ENCODE data around the gene MIS18A.

DNA sequence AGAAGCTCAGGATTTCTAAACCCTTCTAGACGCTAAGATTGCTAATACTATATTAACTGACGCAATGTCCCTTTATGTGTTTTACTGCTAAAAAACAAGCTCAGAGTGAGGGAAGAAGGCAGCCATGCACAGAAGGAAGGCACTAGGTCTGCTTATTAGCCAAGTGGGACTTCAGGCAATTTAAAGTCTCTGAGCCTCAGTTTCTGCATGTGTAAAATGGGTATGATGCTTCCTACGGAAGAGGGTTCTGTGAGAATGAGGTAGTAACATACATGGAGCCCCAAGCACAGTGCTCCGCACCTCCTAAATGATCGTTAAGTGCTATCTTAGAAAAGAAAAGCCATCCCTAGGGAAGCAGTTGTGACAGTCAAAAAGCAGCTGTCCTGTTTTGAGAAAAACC lies 16.9 kb downstream of the MIS18A start:
- no peak for TF ChIP-seq ZNF121 (CRISPR knock-in tag; IDR thresholded peaks at IDR 0.05)
- TF ChIP-seq, protein P1, sequence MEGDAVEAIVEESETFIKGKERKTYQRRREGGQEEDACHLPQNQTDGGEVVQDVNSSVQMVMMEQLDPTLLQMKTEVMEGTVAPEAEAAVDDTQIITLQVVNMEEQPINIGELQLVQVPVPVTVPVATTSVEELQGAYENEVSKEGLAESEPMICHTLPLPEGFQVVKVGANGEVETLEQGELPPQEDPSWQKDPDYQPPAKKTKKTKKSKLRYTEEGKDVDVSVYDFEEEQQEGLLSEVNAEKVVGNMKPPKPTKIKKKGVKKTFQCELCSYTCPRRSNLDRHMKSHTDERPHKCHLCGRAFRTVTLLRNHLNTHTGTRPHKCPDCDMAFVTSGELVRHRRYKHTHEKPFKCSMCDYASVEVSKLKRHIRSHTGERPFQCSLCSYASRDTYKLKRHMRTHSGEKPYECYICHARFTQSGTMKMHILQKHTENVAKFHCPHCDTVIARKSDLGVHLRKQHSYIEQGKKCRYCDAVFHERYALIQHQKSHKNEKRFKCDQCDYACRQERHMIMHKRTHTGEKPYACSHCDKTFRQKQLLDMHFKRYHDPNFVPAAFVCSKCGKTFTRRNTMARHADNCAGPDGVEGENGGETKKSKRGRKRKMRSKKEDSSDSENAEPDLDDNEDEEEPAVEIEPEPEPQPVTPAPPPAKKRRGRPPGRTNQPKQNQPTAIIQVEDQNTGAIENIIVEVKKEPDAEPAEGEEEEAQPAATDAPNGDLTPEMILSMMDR (IDR thresholded peaks at IDR 0.05): no peak
- no peak for TF ChIP-seq ZNF317 (CRISPR knock-in tag; IDR thresholded peaks at IDR 0.05; ENCODE audit: borderline replicate concordance, low read depth)
- TF ChIP-seq, protein P2, sequence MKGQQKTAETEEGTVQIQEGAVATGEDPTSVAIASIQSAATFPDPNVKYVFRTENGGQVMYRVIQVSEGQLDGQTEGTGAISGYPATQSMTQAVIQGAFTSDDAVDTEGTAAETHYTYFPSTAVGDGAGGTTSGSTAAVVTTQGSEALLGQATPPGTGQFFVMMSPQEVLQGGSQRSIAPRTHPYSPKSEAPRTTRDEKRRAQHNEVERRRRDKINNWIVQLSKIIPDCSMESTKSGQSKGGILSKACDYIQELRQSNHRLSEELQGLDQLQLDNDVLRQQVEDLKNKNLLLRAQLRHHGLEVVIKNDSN (CRISPR knock-in tag; IDR thresholded peaks at IDR 0.05): no peak
- no peak for TF ChIP-seq TCF7 (CRISPR knock-in tag; IDR thresholded peaks at IDR 0.05; ENCODE audit: low read depth)
- TF ChIP-seq, protein P3, sequence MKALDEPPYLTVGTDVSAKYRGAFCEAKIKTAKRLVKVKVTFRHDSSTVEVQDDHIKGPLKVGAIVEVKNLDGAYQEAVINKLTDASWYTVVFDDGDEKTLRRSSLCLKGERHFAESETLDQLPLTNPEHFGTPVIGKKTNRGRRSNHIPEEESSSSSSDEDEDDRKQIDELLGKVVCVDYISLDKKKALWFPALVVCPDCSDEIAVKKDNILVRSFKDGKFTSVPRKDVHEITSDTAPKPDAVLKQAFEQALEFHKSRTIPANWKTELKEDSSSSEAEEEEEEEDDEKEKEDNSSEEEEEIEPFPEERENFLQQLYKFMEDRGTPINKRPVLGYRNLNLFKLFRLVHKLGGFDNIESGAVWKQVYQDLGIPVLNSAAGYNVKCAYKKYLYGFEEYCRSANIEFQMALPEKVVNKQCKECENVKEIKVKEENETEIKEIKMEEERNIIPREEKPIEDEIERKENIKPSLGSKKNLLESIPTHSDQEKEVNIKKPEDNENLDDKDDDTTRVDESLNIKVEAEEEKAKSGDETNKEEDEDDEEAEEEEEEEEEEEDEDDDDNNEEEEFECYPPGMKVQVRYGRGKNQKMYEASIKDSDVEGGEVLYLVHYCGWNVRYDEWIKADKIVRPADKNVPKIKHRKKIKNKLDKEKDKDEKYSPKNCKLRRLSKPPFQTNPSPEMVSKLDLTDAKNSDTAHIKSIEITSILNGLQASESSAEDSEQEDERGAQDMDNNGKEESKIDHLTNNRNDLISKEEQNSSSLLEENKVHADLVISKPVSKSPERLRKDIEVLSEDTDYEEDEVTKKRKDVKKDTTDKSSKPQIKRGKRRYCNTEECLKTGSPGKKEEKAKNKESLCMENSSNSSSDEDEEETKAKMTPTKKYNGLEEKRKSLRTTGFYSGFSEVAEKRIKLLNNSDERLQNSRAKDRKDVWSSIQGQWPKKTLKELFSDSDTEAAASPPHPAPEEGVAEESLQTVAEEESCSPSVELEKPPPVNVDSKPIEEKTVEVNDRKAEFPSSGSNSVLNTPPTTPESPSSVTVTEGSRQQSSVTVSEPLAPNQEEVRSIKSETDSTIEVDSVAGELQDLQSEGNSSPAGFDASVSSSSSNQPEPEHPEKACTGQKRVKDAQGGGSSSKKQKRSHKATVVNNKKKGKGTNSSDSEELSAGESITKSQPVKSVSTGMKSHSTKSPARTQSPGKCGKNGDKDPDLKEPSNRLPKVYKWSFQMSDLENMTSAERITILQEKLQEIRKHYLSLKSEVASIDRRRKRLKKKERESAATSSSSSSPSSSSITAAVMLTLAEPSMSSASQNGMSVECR (CRISPR knock-in tag; IDR thresholded peaks at IDR 0.05; ENCODE audit: borderline replicate concordance): no peak
- TF ChIP-seq NR2C2 (CRISPR knock-in tag; IDR thresholded peaks at IDR 0.05): no peak
- TF ChIP-seq, protein P4, sequence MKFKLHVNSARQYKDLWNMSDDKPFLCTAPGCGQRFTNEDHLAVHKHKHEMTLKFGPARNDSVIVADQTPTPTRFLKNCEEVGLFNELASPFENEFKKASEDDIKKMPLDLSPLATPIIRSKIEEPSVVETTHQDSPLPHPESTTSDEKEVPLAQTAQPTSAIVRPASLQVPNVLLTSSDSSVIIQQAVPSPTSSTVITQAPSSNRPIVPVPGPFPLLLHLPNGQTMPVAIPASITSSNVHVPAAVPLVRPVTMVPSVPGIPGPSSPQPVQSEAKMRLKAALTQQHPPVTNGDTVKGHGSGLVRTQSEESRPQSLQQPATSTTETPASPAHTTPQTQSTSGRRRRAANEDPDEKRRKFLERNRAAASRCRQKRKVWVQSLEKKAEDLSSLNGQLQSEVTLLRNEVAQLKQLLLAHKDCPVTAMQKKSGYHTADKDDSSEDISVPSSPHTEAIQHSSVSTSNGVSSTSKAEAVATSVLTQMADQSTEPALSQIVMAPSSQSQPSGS (CRISPR knock-in tag; IDR thresholded peaks at IDR 0.05; ENCODE audit: borderline replicate concordance, low read depth): no peak
- TF ChIP-seq NR3C1 (CRISPR knock-in tag; conservative IDR thresholded peaks at IDR 0.05; ENCODE audit: low read depth): no peak
- TF ChIP-seq ZNF423 (CRISPR knock-in tag; IDR thresholded peaks at IDR 0.05): no peak
- TF ChIP-seq NFYB (CRISPR knock-in tag; conservative IDR thresholded peaks at IDR 0.05; ENCODE audit: low read depth): no peak
- TF ChIP-seq, protein P5, sequence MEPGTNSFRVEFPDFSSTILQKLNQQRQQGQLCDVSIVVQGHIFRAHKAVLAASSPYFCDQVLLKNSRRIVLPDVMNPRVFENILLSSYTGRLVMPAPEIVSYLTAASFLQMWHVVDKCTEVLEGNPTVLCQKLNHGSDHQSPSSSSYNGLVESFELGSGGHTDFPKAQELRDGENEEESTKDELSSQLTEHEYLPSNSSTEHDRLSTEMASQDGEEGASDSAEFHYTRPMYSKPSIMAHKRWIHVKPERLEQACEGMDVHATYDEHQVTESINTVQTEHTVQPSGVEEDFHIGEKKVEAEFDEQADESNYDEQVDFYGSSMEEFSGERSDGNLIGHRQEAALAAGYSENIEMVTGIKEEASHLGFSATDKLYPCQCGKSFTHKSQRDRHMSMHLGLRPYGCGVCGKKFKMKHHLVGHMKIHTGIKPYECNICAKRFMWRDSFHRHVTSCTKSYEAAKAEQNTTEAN (CRISPR knock-in tag; IDR thresholded peaks at IDR 0.05): no peak
- TF ChIP-seq CBFB (CRISPR knock-in tag; IDR thresholded peaks at IDR 0.05; ENCODE audit: low read depth): no peak
- TF ChIP-seq, protein P6, sequence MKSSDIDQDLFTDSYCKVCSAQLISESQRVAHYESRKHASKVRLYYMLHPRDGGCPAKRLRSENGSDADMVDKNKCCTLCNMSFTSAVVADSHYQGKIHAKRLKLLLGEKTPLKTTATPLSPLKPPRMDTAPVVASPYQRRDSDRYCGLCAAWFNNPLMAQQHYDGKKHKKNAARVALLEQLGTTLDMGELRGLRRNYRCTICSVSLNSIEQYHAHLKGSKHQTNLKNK (CRISPR knock-in tag; IDR thresholded peaks at IDR 0.05): no peak

Data from WTC11 (cell line).